AG20443 (cell line): ENCODE results near the gene EGR1.

Experiments
- DNase-seq: peaks from one replicate; pipeline ENCODE4 v3.0.0; 2012; ENCODE audit warnings: low spot score, mixed read lengths

The EGR1 gene

DNA sequence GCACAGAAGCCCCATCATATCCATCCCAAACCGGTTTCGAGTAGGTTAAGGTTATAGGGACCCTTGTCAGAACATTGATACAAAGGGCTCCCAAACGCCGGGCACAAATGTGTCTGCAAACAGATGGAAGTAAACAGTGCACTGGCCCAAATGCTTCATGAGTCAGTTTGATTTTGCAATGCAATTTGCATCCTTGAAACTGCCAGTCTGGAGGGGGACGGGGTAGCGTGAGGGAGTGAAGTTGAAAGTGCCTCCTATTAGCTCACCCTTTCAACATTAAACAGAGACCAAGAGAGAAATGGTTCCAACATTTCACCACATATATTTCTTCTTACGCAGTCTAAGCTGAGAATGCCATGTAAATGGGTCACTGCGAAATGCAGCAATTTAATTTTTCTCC is 42.2 kb downstream of the EGR1 start:
- peak; percentile 71 for DNase-seq

DNA sequence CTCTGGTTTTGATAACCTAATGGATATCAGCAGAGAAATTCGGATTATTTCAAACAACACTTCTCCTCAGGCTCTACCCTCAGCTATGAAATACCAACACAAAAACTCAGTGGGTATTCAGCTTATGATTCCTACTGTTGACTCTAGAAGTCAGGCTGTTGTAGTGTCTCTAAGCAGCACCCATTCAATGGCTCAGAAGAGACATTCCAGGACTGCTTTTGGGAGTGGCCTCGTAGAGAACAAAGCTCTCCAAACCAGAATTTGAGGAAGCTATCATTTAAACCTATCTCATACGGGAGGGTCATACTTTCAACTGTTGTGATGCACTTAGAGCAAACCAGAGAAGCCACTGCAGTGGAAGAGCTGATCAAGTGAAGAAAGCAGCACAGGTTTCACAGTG is 43.7 kb downstream of the EGR1 start:
- DNase-seq, result peak; percentile 36

DNA sequence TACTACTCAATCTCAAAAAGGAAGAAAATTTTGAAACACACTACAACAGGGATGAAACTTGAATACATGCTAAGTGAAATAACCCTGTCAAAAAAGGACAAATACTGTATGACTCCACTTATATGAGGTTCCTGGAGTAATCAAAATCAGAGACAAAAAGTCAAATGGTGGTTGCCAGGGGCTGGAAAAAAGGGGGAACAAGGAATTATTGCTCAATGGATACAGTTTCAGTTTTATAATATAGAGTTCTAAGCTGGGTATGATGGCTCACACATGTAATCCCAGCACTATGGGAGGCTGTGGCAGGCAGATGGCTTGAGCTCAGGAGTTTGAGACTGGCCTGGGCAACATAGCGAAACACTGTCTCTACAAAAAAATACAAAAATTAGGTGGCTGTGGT is 48.7 kb downstream of the EGR1 start:
- no peak for DNase-seq

DNA sequence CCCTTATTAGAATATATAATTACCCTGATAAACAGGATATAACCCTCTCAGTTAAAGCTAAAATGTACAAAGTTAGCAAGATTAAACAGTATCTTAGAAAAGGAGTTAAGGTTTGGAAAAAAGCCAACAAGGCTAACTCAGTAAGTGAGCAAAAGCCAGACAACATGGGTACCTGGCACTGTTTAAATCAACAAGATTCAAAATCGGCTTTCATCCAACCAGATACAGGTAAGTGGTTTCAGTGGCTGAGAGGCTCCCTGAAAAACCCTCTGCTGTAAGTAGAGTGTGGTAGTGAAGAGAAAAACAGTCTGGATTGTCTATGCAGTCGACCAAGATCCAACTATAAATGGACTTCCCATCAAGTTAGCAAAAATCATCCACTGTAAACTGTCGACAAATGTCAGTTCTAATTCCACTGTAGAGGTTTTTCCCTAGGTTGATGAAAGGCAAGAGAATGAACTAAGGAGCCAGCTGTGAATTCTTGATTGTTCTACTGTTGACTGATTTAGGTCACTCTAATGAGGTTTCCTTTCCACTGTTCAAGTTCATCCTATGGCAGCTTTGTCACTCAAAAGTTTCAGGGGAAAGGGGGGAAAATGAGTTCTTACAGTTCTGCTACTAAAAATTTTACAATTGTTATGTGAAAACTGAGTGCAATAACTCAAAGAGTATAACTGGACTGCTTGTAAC is 50.4 kb downstream of the EGR1 start:
- no peak for DNase-seq

DNA sequence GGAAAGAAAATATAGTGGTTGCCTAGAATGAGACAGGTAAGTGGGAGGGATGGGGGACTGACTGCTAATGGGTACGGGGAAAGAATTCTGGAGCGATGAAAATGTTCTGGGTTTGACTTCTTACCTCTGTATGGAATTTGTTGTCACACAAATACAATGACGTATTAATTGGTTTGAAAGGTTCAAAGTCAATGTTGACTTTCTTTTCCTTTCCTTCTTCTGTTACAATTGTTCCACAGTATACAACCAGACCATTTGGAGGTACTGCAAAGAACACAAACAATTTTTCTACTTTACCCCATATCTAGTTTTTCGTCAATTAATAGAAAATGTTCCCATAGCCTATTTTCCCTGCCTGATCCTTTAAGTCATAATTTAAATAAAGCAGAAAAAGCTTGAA is 52.2 kb downstream of the EGR1 start:
- DNase-seq, result no peak
